ENCODE measurements around the gene TP53I11.
A peak's percentile ranks its signal among the peaks of the same experiment; 100 is the strongest.

Gene TP53I11

DNA sequence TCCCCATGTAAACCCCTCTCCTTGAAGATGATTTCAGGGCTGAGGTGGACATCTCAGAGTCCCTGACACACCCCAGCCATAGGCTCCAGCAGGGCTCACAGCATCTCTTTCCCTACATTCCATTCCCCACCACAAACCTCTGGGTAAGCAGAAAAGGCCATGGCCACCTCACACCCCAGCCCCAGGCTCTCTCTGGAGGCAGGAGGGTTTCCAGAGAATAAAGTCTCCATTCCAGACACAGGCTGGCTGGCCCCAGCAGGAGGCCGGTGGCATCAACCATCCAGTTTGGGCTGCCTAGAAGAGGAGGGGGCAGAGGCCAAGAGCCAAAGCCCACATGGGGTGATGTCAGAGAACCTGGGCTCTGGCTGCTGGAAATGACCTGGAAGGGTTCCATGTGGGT lies 61.4 kb downstream of the TP53I11 start (continued):
- TF ChIP-seq, protein P1, sequence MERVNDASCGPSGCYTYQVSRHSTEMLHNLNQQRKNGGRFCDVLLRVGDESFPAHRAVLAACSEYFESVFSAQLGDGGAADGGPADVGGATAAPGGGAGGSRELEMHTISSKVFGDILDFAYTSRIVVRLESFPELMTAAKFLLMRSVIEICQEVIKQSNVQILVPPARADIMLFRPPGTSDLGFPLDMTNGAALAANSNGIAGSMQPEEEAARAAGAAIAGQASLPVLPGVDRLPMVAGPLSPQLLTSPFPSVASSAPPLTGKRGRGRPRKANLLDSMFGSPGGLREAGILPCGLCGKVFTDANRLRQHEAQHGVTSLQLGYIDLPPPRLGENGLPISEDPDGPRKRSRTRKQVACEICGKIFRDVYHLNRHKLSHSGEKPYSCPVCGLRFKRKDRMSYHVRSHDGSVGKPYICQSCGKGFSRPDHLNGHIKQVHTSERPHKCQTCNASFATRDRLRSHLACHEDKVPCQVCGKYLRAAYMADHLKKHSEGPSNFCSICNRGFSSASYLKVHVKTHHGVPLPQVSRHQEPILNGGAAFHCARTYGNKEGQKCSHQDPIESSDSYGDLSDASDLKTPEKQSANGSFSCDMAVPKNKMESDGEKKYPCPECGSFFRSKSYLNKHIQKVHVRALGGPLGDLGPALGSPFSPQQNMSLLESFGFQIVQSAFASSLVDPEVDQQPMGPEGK (CRISPR knock-in tag; IDR thresholded peaks at IDR 0.05; ENCODE audit: borderline replicate concordance): no peak

DNA sequence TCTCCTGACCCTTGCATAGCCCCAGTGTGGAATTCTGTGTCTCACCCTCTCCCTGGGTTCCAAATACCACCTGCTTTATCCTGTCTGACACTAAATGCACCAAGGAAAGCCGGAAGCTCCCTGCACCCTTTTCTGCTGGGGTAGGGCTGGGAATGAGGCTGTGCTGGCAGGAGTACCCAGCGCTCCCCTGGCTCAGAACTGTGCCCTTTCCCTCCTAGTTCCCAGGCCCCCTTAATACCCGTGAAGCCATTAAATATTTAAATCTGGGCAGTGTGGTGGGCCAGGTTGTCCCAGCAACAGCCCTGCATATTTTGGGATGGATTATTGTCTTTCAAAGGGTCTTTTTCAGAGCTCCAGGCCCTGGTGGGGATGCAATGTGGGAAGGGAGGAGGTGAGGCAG lies 63.0 kb downstream of the TP53I11 start:
- ATAC-seq: peak; percentile 8; the same call in 1 of the 3 replicates
- TF ChIP-seq GLIS3 (CRISPR knock-in tag; IDR thresholded peaks at IDR 0.05) (no peak), CSDC2 (CRISPR knock-in tag; IDR thresholded peaks at IDR 0.05) (no peak), OSR1 (CRISPR knock-in tag; IDR thresholded peaks at IDR 0.05) (no peak), SNAI2 (CRISPR knock-in tag; IDR thresholded peaks at IDR 0.05) (no peak), TCF4 (CRISPR knock-in tag; IDR thresholded peaks at IDR 0.05; ENCODE audit: borderline replicate concordance) (no peak), ZNF70 (CRISPR knock-in tag; IDR thresholded peaks at IDR 0.05) (no peak), ZFP3 (CRISPR knock-in tag; IDR thresholded peaks at IDR 0.05) (no peak)

DNA sequence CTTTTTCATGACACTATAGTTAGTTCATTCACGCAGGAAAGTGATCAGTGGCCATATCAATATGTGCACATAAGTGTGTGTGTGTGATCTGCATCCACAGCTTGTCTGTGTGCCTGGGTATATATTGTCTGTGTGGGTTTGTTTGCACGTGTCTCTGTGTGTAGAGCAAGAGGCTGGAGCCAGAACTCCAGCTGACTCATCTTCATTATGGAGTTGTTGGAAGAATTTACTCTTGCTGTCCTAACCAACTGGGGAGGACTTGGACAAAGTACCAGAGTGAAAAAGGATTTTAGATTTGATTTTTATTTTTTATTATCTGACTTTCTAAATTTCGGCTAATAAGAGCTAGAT lies 63.9 kb downstream of the TP53I11 start:
- TF ChIP-seq CSDC2 (CRISPR knock-in tag; IDR thresholded peaks at IDR 0.05): no peak
- TF ChIP-seq ESRRG (CRISPR knock-in tag; IDR thresholded peaks at IDR 0.05): no peak
- TF ChIP-seq TOX (CRISPR knock-in tag; IDR thresholded peaks at IDR 0.05; ENCODE audit: borderline replicate concordance): no peak
- TF ChIP-seq ZFP3 (CRISPR knock-in tag; IDR thresholded peaks at IDR 0.05): no peak
- TF ChIP-seq ZFP30 (CRISPR knock-in tag; IDR thresholded peaks at IDR 0.05): no peak
- TF ChIP-seq ZNF8 (CRISPR knock-in tag; IDR thresholded peaks at IDR 0.05): no peak
- no peak for TF ChIP-seq ISL1 (CRISPR knock-in tag; IDR thresholded peaks at IDR 0.05)
- TF ChIP-seq, protein P2, sequence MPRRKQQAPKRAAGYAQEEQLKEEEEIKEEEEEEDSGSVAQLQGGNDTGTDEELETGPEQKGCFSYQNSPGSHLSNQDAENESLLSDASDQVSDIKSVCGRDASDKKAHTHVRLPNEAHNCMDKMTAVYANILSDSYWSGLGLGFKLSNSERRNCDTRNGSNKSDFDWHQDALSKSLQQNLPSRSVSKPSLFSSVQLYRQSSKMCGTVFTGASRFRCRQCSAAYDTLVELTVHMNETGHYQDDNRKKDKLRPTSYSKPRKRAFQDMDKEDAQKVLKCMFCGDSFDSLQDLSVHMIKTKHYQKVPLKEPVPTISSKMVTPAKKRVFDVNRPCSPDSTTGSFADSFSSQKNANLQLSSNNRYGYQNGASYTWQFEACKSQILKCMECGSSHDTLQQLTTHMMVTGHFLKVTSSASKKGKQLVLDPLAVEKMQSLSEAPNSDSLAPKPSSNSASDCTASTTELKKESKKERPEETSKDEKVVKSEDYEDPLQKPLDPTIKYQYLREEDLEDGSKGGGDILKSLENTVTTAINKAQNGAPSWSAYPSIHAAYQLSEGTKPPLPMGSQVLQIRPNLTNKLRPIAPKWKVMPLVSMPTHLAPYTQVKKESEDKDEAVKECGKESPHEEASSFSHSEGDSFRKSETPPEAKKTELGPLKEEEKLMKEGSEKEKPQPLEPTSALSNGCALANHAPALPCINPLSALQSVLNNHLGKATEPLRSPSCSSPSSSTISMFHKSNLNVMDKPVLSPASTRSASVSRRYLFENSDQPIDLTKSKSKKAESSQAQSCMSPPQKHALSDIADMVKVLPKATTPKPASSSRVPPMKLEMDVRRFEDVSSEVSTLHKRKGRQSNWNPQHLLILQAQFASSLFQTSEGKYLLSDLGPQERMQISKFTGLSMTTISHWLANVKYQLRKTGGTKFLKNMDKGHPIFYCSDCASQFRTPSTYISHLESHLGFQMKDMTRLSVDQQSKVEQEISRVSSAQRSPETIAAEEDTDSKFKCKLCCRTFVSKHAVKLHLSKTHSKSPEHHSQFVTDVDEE (CRISPR knock-in tag; IDR thresholded peaks at IDR 0.05): no peak
- TF ChIP-seq ZNF70 (CRISPR knock-in tag; IDR thresholded peaks at IDR 0.05): no peak
- no peak for TF ChIP-seq TCF4 (CRISPR knock-in tag; IDR thresholded peaks at IDR 0.05; ENCODE audit: borderline replicate concordance)
- no peak for TF ChIP-seq OSR1 (CRISPR knock-in tag; IDR thresholded peaks at IDR 0.05)
- TF ChIP-seq ARNTL (CRISPR knock-in tag; IDR thresholded peaks at IDR 0.05; ENCODE audit: borderline replicate concordance, low read depth): no peak
- TF ChIP-seq ZC3H10 (CRISPR knock-in tag; IDR thresholded peaks at IDR 0.05): no peak
- TF ChIP-seq, protein P3, sequence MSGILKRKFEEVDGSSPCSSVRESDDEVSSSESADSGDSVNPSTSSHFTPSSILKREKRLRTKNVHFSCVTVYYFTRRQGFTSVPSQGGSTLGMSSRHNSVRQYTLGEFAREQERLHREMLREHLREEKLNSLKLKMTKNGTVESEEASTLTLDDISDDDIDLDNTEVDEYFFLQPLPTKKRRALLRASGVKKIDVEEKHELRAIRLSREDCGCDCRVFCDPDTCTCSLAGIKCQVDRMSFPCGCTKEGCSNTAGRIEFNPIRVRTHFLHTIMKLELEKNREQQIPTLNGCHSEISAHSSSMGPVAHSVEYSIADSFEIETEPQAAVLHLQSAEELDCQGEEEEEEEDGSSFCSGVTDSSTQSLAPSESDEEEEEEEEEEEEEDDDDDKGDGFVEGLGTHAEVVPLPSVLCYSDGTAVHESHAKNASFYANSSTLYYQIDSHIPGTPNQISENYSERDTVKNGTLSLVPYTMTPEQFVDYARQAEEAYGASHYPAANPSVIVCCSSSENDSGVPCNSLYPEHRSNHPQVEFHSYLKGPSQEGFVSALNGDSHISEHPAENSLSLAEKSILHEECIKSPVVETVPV (CRISPR knock-in tag; IDR thresholded peaks at IDR 0.05): no peak
- no peak for TF ChIP-seq SNAI2 (CRISPR knock-in tag; IDR thresholded peaks at IDR 0.05)
- no peak for TF ChIP-seq GLIS3 (CRISPR knock-in tag; IDR thresholded peaks at IDR 0.05)
- no peak for TF ChIP-seq RARB (CRISPR knock-in tag; IDR thresholded peaks at IDR 0.05)
- TF ChIP-seq ZNF565 (CRISPR knock-in tag; conservative IDR thresholded peaks at IDR 0.05; ENCODE audit: low read depth): no peak
- no peak for TF ChIP-seq BACH2 (CRISPR knock-in tag; IDR thresholded peaks at IDR 0.05; ENCODE audit: borderline replicate concordance)
- peak; percentile 89 for ATAC-seq

DNA sequence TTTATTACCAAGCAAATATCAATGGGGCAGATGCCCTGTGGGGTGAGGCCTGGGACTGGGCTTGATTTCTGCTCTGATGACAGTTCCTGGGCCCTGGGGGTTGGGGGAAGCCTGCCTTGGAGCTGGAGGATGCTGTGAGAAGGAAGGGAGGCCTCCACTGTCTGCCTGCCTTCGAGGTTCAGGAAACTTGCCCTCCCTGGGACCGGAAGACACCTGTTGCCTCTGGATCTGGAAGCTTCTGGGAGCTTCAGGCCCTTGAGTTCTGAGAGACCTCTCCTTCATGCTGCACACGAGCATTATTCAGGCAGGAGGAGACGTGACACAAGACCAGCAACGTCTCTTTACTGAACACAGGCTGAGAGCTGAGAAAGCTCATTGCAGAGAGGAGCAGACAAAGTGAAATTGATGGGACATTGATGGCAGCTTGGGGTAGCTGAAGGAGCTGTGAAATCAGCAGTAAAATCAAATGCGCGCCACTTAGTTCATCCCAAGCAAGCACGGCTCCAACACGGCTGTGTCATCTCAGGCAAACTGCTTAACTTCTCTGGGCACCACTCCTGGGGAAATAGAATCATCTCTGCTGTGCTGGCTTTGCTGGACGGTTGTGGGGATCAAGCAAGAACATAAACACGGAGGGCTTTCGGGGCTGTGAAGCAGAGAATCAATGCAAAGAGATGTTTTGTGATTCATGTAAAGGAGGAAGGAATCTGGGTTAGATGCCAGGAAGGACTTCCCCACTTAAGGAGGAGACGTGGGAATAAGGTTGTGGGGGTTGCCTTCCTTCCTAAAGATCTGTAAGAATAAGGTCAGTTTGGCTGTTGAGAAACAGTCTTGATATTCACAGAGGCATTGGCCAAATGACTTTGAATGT lies 64.5 kb downstream of the TP53I11 start:
- peak; percentile 11 for ATAC-seq
- TF ChIP-seq, protein P4, sequence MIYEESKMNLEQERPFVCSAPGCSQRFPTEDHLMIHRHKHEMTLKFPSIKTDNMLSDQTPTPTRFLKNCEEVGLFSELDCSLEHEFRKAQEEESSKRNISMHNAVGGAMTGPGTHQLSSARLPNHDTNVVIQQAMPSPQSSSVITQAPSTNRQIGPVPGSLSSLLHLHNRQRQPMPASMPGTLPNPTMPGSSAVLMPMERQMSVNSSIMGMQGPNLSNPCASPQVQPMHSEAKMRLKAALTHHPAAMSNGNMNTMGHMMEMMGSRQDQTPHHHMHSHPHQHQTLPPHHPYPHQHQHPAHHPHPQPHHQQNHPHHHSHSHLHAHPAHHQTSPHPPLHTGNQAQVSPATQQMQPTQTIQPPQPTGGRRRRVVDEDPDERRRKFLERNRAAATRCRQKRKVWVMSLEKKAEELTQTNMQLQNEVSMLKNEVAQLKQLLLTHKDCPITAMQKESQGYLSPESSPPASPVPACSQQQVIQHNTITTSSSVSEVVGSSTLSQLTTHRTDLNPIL (CRISPR knock-in tag; IDR thresholded peaks at IDR 0.05; ENCODE audit: low read depth): no peak
- TF ChIP-seq, protein P2 (CRISPR knock-in tag; IDR thresholded peaks at IDR 0.05): no peak
- no peak for TF ChIP-seq OSR1 (CRISPR knock-in tag; IDR thresholded peaks at IDR 0.05)
- TF ChIP-seq, protein P5, sequence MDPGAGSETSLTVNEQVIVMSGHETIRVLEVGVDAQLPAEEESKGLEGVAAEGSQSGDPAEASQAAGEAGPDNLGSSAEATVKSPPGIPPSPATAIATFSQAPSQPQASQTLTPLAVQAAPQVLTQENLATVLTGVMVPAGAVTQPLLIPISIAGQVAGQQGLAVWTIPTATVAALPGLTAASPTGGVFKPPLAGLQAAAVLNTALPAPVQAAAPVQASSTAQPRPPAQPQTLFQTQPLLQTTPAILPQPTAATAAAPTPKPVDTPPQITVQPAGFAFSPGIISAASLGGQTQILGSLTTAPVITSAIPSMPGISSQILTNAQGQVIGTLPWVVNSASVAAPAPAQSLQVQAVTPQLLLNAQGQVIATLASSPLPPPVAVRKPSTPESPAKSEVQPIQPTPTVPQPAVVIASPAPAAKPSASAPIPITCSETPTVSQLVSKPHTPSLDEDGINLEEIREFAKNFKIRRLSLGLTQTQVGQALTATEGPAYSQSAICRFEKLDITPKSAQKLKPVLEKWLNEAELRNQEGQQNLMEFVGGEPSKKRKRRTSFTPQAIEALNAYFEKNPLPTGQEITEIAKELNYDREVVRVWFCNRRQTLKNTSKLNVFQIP (CRISPR knock-in tag; IDR thresholded peaks at IDR 0.05; ENCODE audit: borderline replicate concordance, low read depth): no peak
- no peak for TF ChIP-seq CSDC2 (CRISPR knock-in tag; IDR thresholded peaks at IDR 0.05)
- TF ChIP-seq, protein P3 (CRISPR knock-in tag; IDR thresholded peaks at IDR 0.05): no peak
- no peak for TF ChIP-seq SNAI2 (CRISPR knock-in tag; IDR thresholded peaks at IDR 0.05)
